Activated naive CD4-positive, alpha-beta T cell treated with anti-CD3 and anti-CD28 coated beads, Interleukin-2, amount 10 ng/mL, durations not matched to agents 7 days and 5 days (primary cell): ENCODE measurements around the gene RIPOR3.

Experiments used
- CTCF ChIA-PET: fragments of 350-600 bp; sonication (Branson Sonifier 250); formaldehyde crosslinking; loops from one replicate; lab custom pipeline; 2021; ENCODE audit warnings: antibody characterized with exemption; lab: Charles Lee
- DNase-seq: peaks from one replicate; pipeline ENCODE4 v3.0.0-alpha.2; 2020
- H3K27ac Mint-ChIP-seq: one replicate; pipeline ENCODE4 v1.8.0; 2021; ENCODE audit warnings: mild to moderate bottlenecking, moderate library complexity, mixed read lengths
- H3K27me3 Mint-ChIP-seq: one replicate; pipeline ENCODE4 v1.8.0; 2021; ENCODE audit warnings: mild to moderate bottlenecking, mixed read lengths
- H3K36me3 Mint-ChIP-seq: one replicate; pipeline ENCODE4 v1.8.0; 2021; ENCODE audit warnings: mixed read lengths
- H3K4me1 Mint-ChIP-seq: one replicate; pipeline ENCODE4 v1.8.0; 2021; ENCODE audit warnings: mixed read lengths
- H3K4me3 Mint-ChIP-seq: one replicate; pipeline ENCODE4 v1.8.0; 2021; ENCODE audit warnings: mild to moderate bottlenecking, moderate library complexity, mixed read lengths
- H3K9me3 Mint-ChIP-seq: one replicate; pipeline ENCODE4 v1.8.0; 2021; ENCODE audit warnings: mixed read lengths

RIPOR3 gene

DNA sequence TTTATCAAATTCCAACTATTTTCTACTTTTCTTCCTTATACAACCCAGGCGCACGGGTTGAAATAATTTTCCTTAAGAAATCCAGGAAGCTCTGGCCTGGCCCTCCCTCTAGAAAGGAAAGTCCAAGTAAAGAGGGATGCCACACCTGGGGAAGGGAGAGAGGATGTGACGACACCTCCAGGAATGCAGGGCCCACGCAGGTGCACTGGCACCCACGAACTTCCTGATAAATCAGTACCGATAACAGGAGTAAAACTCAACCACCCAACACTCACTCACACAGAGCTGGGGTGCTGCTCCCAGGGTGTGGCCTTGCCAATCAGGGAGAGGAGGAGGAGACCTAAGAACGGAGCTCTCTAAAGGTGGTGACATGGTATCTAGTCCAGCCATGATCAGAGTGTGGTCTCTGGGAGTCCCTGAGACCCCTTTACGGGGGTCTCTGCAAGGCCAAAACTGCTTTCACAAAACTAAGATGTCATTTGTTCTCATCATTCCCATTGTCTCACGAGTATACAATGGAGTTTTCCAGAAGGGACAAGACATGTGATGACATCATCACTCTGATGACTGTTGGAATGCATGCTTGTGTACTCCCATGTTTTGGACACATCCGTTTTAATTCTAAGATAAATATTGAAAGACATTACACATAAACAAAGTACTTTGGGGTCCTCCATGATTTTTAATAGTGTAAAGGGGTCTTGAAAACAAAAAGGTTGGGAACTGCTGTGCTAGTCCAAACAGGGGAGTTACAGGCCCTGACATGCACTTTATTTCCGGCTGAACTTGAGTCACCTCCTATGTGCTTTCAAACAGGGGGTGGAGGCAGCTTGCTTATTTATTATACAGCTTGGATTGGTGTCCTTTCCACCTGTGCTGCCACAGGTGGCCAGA is 37.9 kb upstream of the RIPOR3 start:
- no peak overlapping the region for H3K4me3 Mint-ChIP-seq
- CTCF ChIA-PET = interaction anchor here (0.6 to 2.1 kb wide), 4 partner anchors 18 to 149 kb away, joined by 3 to 11 read pairs (median 4); no protein-coding TSS in a partner anchor
- H3K4me1 Mint-ChIP-seq = peaks cover 21% of the 10 kb centered on the region
- no peak for DNase-seq
- no peaks in the 10 kb centered on the region for H3K36me3 Mint-ChIP-seq
- no peaks in the 10 kb centered on the region for H3K9me3 Mint-ChIP-seq
- H3K27ac Mint-ChIP-seq = no peak overlapping the region
- no peaks in the 10 kb centered on the region for H3K27me3 Mint-ChIP-seq

DNA sequence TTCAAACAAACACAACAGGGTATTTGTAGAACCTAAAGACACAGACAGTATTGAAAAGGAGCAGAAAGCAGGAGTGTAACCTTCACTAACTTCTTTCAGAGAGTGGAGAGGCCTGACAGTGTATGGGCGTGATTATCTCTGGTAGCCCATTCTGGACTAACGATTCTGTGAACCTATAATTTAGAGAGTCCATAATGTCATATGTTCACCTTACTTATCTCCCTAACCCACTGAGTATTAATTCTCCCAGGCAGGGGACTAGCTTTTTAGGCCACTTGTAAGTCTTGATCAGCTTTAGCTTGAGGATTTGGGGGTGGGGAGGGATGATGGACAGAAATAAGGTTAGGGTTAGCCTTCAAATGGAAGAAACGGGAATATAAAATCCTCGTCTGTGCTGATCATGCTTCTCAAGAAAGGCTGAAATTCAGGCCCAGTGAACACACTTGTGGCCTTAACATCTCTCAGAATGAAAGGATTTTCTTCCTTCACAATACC is 37.2 kb upstream of the RIPOR3 start:
- Mint-ChIP-seq H3K27ac (no peak overlapping the region), H3K36me3 (no peaks in the 10 kb centered on the region), H3K4me3 (no peak overlapping the region), H3K27me3 (no peaks in the 10 kb centered on the region), H3K4me1 (peaks cover 20% of the 10 kb centered on the region), H3K9me3 (no peaks in the 10 kb centered on the region)
- CTCF ChIA-PET = interaction anchor here (0.6 to 2.1 kb wide), 3 partner anchors 21 to 150 kb away, joined by 3 to 11 read pairs (median 3); no protein-coding TSS in a partner anchor
- no peak for DNase-seq

DNA sequence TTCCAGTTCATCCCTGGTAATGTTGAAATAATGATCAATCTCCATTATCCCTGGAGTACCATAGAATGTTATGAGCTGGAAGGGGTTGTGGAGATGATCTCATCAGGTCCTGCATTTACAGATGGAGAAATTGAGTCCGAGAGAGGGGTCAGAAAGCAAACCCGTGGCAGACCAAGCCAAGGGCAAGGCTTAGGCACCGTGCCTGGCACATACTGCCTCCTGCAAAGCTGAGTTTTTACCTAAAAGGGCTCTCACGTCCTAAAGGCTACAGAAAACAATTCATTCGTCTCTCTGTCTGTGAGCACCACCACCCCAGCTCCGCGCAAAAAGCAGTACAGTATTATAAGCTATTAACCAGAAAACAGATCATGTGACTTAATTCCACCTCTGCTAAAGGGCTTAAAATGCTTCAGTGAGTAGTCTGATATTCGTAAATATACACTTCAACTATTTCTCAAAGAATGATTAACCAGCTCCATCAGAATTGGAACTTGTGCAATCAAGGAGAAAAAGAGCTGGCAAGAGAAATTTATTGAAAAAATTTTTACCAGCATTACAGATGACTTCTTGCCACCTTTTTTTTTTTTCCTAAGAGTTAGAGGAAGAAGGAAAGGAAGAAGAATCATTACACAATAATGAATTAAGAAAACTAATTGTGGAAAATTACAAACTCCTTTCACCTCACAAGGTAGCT is 36.6 kb upstream of the RIPOR3 start:
- Mint-ChIP-seq H3K9me3 (no peaks in the 10 kb centered on the region), H3K27me3 (no peaks in the 10 kb centered on the region), H3K36me3 (no peaks in the 10 kb centered on the region), H3K27ac (no peak overlapping the region), H3K4me1 (peaks cover 16% of the 10 kb centered on the region), H3K4me3 (no peak overlapping the region)
- CTCF ChIA-PET = interaction anchor here (0.6 to 2.1 kb wide), 3 partner anchors 22 to 150 kb away, joined by 3 to 11 read pairs (median 3); no protein-coding TSS in a partner anchor
- DNase-seq = no peak

DNA sequence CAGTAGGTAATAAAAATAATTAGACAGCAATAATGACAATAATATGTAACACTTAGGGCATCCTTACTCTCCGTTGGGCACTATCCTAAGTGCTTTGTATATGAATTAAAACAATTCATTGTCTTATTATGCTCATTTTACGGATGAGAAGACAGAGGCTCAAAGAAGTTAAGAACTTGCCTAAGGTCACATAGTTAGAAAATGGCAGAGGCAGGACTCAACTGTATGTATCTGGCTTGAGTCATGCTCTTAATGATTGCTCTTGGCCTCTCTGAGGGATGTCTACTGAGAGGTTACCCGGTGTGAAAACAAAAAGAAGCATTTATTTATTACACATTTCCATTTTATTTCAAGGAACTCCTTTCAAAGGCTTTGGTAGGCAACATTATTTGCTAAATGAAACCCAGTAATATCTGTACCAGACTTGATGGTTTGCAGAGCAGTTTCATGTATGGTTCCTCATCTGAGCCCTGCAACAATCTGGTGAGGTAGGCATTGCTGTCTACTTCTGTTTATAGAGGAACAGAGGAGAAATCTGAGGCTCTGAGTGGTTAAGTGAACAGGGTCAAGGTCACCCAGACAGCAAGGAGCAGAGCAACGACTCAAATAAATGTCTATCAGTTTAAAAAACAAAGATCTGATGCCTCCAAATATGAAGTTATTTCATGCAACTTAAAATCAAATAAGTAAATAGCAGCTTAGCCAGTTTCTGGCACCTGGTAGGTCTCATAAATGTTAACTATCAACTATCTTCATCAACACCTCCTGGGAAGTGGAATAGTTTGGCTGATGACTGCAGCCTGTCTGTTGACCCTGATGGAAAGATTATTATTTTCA is 35.8 kb upstream of the RIPOR3 start:
- CTCF ChIA-PET = interaction anchor here (1.3 to 2.1 kb wide), 2 partner anchors 22 to 26 kb away, joined by 3 to 11 read pairs; no protein-coding TSS in a partner anchor
- Mint-ChIP-seq H3K27me3 (no peaks in the 10 kb centered on the region), H3K4me3 (no peak overlapping the region), H3K9me3 (no peaks in the 10 kb centered on the region), H3K36me3 (no peaks in the 10 kb centered on the region), H3K27ac (no peak overlapping the region), H3K4me1 (peaks cover 8% of the 10 kb centered on the region)
- no peak for DNase-seq

DNA sequence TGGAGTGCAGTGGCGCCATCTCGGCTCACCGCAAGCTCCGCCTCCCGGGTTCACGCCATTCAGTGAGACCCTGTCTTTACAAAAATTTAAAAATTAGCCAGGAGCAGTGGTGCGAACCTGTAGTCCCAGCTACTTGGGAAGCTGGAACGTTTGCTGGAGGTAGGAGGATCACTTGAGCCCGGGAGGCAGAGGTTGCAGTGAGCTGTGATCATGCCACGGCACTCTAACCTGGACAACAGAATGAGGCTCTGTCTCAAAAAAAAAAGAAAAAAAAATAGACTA is 34.3 kb upstream of the RIPOR3 start:
- Mint-ChIP-seq H3K27ac (no peak overlapping the region), H3K9me3 (no peaks in the 10 kb centered on the region), H3K27me3 (no peaks in the 10 kb centered on the region), H3K4me1 (peaks cover 6% of the 10 kb centered on the region), H3K4me3 (no peak overlapping the region), H3K36me3 (no peaks in the 10 kb centered on the region)
- CTCF ChIA-PET = interaction anchor here (0.8 to 2.5 kb wide), 2 partner anchors 24 to 25 kb away, joined by 3 to 10 read pairs; no protein-coding TSS in a partner anchor
- no peak for DNase-seq

DNA sequence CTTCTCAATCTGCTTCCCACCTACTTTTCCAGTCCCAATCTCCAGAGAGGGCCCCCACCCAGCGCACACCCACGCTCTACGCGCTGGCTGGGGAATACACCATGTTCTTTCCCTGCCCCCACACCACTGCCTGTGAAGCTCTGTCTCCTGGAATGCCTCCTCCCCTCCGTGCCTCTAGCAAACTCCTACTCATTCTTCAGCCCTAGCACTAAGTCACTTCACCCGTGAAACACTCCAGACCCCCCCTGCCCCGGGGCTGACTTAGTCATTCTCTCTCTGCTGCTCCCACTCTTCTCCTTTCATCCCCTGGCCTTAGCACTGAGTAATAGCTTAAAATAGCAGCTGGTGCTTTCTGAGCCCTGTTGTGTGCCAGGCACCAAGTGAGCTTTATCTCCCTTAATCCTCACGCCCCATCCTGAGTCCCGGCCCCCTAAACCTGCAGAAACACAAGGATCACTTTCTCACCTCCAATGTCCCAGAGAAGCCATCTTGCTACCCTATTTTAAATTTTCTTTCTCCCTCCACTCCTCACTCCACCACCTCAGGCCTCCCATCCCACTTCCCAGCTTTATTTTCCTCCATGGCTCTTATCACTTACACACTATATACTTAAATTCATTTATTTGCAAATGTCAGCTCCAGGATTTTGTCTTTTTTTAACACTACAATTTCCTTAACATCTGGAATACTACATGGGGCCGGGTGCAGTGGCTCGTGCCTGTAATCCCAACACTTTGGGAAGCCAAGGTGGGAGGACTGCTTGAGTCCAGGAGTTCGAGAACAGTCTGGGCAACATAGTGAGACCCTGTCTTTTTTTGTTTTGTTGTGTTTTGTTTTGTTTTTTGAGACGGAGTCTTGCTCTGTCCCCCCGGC is 33.7 kb upstream of the RIPOR3 start:
- CTCF ChIA-PET = interaction anchor here (1.0 to 2.5 kb wide), 2 partner anchors 24 to 89 kb away, joined by 3 to 10 read pairs; no protein-coding TSS in a partner anchor

DNA sequence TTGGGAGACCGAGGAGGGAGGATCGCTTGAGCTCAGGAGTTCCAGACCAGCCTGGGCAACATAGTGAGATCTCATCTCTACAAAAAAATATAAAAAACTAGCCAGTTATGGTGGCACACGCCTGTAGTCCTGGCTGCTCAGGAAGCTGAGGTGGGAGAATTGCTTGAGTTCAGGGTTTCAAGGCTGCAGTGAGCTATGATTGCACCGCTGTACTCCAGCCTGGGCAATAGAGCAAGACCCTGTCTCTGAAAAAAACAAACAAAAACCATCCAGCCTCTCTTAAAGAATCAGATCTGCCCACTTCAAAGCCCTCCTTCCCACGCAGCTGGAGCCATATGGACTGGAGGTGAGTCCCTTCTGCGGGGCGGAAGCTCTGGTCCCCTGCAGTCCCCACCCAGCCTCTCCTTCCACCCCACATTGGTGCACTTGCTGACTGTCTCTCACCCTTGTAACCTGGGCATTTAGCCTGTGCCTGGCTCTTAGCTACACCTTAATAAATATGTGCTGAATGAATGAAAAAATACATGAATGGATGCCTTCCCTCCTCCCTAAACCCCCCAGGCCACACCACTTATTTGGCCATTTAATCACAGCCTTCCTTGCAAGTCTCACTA is 32.9 kb upstream of the RIPOR3 start:
- Mint-ChIP-seq H3K27me3 (no peaks in the 10 kb centered on the region), H3K4me3 (no peak overlapping the region), H3K36me3 (no peaks in the 10 kb centered on the region), H3K27ac (no peak overlapping the region), H3K4me1 (no peaks in the 10 kb centered on the region), H3K9me3 (no peaks in the 10 kb centered on the region)
- no peak for DNase-seq
- CTCF ChIA-PET = interaction anchor here (1.0 to 2.5 kb wide), 2 partner anchors 25 to 88 kb away, joined by 3 to 10 read pairs; no protein-coding TSS in a partner anchor

More for the DNA sequence above, 33.7 kb upstream of the RIPOR3 start:
- H3K27me3 Mint-ChIP-seq = no peaks in the 10 kb centered on the region
- H3K9me3 Mint-ChIP-seq = no peaks in the 10 kb centered on the region
- no peak overlapping the region for H3K27ac Mint-ChIP-seq
- DNase-seq = no peak
- no peak overlapping the region for H3K4me3 Mint-ChIP-seq
- H3K36me3 Mint-ChIP-seq = no peaks in the 10 kb centered on the region
- H3K4me1 Mint-ChIP-seq = peaks cover under 1% of the 10 kb centered on the region

GRCh38 chr20:50723672-50724071 is 32.3 kb upstream of the RIPOR3 start:
- CTCF ChIA-PET = interaction anchor here (1.0 to 2.5 kb wide), 2 partner anchors 26 to 88 kb away, joined by 3 to 10 read pairs; no protein-coding TSS in a partner anchor
- Mint-ChIP-seq H3K9me3 (no peaks in the 10 kb centered on the region), H3K36me3 (no peaks in the 10 kb centered on the region)

GRCh38 chr20:50722424-50723155 is 31.2 kb upstream of the RIPOR3 start:
- Mint-ChIP-seq H3K36me3 (no peaks in the 10 kb centered on the region), H3K4me3 (no peak overlapping the region), H3K27me3 (peaks cover 8% of the 10 kb centered on the region), H3K9me3 (no peaks in the 10 kb centered on the region), H3K4me1 (no peaks in the 10 kb centered on the region), H3K27ac (no peak overlapping the region)
- CTCF ChIA-PET = no interaction called here
- no peak for DNase-seq

More at GRCh38 chr20:50723672-50724071, 32.3 kb upstream of the RIPOR3 start:
- Mint-ChIP-seq H3K4me1 (no peaks in the 10 kb centered on the region), H3K4me3 (no peak overlapping the region), H3K27ac (no peak overlapping the region), H3K27me3 (no peaks in the 10 kb centered on the region)
- DNase-seq = no peak

- DNase-seq = no peak
- Mint-ChIP-seq H3K36me3 (no peaks in the 10 kb centered on the region), H3K9me3 (no peaks in the 10 kb centered on the region), H3K27ac (no peak overlapping the region), H3K27me3 (peaks cover 15% of the 10 kb centered on the region), H3K4me3 (no peak overlapping the region), H3K4me1 (no peaks in the 10 kb centered on the region)
- CTCF ChIA-PET = no interaction called here
Measured at GRCh38 chr20:50721881-50722281, 30.5 kb upstream of the RIPOR3 start.

DNA sequence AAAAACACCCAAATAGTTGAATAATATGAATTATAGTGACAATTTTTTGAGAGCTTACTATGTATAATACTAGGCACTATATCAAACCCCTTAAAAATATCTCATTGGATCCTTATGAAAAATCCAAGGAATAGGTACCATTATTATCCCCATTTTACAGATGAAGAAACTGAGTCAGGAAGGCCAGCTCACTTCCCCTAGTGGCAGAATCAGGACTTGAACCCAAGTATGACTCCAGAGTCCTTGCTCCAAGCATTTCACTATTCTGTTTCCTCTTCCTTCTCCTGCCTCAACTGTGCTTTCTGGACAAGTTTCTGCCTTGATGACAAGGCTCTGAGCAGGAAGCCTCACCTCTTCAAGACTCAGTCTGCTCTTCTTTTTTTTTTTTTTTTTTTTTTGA is 29.2 kb upstream of the RIPOR3 start:
- Mint-ChIP-seq H3K4me3 (no peak overlapping the region), H3K36me3 (no peaks in the 10 kb centered on the region), H3K27me3 (peaks cover 19% of the 10 kb centered on the region), H3K27ac (no peak overlapping the region), H3K4me1 (no peaks in the 10 kb centered on the region), H3K9me3 (no peaks in the 10 kb centered on the region)
- CTCF ChIA-PET = no interaction called here
- DNase-seq = no peak

DNA sequence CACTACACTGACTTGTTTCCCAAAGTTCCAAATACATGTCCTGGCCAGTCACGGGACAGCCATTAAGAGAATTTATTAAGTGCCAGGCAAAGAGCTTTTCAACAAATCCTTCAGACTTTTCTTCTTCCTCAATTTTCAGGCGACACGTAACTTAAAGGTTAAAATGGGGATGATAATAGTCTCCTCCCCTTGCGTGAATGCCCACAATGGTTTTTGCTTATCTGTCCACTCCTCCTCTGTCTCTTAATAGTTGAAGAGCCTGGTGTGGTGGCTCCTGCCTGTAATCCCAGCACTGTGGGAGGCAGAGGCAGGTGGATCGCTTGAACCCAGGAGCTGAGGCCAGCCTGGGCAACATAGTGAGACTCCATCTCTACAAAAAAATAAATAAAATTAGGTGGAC is 28.7 kb upstream of the RIPOR3 start:
- no peaks in the 10 kb centered on the region for H3K36me3 Mint-ChIP-seq
- CTCF ChIA-PET = no interaction called here
- no peak for DNase-seq
- H3K9me3 Mint-ChIP-seq = no peaks in the 10 kb centered on the region
- no peak overlapping the region for H3K4me3 Mint-ChIP-seq
- H3K27ac Mint-ChIP-seq = no peak overlapping the region
- H3K27me3 Mint-ChIP-seq = peaks cover 19% of the 10 kb centered on the region
- H3K4me1 Mint-ChIP-seq = no peaks in the 10 kb centered on the region
